Muscle of back (tissue), 11 donors: ENCODE results near the gene SRCIN1. TPM values are rescaled to one million over a fixed set of nuclear protein-coding genes. Genes with fewer than 3 reads are reported as not detected.
"Not testable (repeated sequence)": the region's sequence is repeated elsewhere in the genome, so short reads cannot be mapped to it uniquely, and the experiment has no call there.

Experiments
- DNase-seq, 3 donors: peaks; one replicate each; pipeline versions ENCODE4 v3.0.0 to v3.0.0-alpha.2; 2013
- polyA plus RNA-seq, 10 donors: library from polyadenylated mRNA; unstranded; fragments of 120-200 nt; gene quantifications; one replicate each; pipeline ENCODE4 v1.2.1, GENCODE V29; 2013; ENCODE audit not compliant: insufficient read length in 10 of 10

Gene SRCIN1
- polyA plus RNA-seq, 10 donors, result 0.82 to 2.2 (median 1.2) TPM

DNA sequence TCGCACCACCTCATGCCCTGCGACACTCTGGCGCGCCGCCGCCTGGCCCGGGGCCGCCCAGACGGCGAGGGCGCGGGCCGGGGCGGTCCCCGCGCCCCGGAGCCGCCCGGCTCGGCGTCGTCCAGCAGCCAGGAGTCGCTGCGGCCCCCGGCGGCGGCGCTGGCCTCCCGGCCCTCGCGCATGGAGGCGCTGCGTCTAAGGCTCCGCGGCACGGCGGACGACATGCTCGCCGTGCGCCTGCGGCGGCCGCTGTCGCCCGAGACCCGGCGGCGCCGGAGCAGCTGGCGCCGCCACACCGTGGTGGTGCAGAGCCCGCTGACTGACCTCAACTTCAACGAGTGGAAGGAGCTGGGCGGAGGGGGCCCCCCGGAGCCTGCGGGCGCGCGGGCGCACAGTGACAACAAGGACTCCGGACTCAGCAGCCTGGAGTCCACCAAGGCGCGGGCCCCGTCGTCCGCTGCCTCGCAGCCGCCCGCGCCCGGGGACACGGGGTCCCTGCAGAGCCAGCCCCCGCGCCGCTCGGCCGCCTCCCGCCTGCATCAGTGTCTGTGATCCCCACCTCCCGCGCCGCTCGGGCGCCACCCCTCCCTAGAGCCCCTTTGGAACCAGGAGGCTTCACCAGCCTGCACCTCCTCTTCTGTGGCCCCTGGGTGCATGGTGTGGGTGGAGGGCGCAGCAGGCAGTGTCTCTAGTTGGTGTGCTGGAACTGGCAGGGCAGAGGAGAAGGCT, 95.2 kb downstream of the SRCIN1 start:
- DNase-seq, result peak; percentile 43 to 75 (median 61)

- peak in 1 of 3 donors; percentile 68 for DNase-seq
Measured at GRCh38 chr17:38509772-38510420, 95.9 kb downstream of the SRCIN1 start.

- peak; percentile 82 to 89 (median 86) for DNase-seq
Measured at GRCh38 chr17:38508954-38509771, 96.6 kb downstream of the SRCIN1 start.

DNA sequence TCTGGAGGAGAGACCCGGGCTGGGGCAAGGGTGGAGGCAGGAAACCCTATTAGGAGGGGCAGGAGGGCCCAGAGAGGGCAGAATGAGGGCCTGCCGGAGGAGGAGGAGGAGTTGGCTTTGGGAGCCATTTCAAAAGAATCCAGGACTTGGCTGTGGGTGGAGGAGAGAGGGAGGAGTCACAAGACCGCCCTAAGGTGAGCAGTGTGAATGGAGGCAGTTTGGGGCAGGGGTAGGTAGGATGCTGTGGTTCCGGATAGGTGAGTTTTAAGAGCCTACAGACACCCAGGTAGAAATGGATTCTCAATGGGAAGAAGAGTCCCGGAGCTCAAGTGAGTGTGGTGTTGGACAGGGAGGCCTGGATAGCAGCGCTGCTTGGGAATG, 97.2 kb downstream of the SRCIN1 start:
- no peak for DNase-seq

GRCh38 chr17:38507921-38508569, 97.7 kb downstream of the SRCIN1 start:
- DNase-seq, result no peak

- no peak for DNase-seq
Measured at GRCh38 chr17:38507436-38507835, 98.3 kb downstream of the SRCIN1 start.

DNA sequence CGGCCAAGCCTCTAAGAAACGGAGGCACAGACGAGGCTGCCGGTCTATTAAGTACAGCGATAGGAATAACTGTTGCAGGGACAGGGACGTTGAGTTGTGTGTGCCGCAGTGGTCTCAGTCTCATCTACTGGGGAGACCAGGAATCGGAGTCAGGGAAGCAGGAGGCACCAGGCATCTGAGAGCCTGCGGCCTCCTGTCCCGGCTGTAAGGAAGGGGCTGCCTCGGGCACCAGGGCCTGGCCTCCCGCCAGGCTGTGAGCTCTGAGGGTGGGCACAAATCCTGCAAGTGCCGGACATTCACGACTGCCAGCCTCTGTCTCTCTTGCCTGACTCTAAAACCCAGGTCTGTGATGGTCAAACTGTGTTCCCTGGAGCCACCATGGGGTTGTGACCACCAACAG, 101.5 kb downstream of the SRCIN1 start:
- no peak for DNase-seq

- not testable (repeated sequence) for DNase-seq
Measured at GRCh38 chr17:38503286-38503913, 102.4 kb downstream of the SRCIN1 start.

GRCh38 chr17:38501718-38502117, 104.0 kb downstream of the SRCIN1 start:
- not testable (repeated sequence) for DNase-seq

- DNase-seq, result not testable (repeated sequence)
Measured at GRCh38 chr17:38499230-38499629, 106.5 kb downstream of the SRCIN1 start.

DNA sequence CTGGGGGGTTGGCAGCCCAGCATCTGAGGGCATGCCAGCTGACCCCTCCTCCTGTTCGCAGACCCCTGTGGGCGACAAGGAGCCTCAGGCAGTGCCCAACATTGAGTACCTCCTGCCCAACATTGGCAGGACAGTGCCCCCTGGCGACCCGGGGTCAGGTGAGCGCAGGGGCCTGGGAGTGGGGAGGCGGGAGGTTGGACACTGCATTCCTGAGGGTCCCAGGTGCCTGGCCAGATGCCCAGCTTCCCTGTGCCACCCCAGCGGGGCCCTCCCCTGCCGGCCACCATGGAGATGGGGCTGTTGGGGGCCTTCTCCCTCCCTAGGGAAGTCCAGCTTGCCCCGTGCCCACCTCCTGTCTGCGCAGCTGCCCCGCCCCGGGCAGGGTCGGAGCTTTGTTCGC, 107.4 kb downstream of the SRCIN1 start:
- DNase-seq, result no peak

- DNase-seq, result not testable (repeated sequence)
Measured at GRCh38 chr17:38497656-38498055, 108.1 kb downstream of the SRCIN1 start.

- not testable (repeated sequence) for DNase-seq
Measured at GRCh38 chr17:38494152-38494551, 111.6 kb downstream of the SRCIN1 start.

DNA sequence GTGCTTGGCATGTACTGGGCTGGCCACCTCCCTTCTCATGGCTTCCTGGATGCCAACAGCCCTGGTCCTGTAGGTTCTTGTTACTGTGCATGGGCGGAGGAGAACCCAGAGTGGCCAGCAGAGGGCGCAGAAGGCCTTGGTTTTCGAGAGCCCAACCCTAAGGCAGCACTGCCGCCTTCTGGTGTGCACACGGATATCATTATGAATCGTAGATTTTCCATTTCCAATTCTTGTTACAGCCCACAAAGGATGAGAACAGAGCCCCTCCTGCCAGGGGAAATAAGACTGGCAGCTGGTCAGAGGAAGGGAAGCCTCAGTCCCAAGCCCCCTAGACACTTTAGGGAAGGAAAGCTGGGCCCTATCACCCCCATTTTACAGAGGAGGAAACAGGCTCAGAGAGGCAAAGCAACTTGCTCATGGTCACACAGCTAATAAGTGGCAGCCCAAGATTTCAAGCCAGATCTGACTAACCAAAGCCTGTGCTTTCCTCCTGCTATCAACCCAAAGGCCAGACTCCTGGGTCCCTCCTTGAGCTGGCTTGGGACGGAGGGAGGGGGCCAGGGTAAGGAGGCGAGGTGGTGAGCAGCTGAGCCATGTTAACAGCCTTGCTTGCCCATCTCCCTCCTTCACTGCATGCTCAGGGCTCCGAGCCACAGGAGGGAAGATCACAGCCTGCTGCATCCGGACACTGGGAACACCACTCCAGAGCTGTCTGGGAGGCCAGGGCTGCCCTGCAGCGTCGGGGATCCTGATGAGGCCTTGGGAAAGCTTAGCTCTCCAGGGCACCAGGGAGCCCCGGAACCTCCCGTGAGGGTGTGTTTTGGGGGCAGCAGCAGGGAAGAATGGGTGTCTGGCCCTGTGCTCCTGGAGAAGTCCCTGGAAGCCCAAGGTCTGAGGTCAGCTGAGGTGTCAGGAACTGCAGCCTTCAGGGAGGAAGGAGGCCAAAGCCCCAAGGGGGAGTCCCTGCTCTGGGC, 113.4 kb downstream of the SRCIN1 start:
- DNase-seq, result peak; percentile 72 to 89 (median 85)

DNA sequence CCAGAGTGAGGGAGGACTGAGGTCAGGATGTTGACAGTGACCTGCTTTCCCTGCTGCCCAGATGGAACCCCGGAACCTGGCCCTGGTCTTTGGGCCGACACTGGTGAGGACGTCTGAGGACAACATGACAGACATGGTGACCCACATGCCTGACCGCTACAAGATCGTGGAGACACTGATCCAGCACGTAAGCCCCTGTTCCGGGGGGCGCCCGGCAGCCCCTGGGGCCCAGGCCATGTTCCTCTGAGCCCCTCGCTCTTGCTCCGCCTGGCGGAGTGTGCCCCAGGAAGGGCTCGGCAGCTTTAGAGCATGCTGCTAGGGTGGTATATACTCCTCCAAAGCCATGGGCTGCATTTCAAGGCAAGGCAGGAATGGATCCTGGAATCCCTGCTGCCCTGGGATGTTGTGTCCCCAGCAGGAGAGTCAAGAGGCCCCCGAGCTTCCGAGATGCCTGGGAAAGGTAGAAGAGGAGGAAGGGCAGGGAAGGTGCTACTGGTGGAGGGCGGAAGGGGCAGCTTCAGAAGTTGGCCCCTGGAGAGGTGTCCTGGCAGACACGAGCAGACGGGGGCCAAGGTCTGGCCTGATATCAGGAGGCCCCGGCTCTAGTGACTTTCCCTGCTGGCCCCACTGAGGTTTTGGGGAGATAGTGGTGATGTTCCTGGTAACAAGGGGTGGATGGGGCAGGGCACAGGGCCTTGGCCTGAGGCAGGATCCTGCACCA, 114.2 kb downstream of the SRCIN1 start:
- DNase-seq, result not testable (repeated sequence)

DNA sequence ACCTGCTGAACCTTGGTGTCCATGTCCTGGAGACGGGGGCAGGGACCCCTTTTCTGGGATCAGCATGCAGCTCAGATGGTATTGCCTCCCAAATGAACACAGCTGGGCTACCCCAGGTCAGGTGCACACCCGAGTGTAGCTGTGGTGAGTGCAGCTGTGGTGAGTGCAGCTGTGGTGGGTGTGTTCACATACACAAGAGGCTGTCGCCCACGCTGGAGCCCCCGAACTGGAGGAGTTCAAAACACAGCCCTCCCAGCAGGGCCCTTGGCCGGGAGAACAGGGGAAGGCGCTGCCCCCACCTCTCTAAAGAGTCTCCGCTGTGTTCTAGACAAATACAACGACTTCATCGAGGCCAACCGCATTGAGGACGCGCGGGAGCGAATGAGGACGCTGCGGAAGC, 116.0 kb downstream of the SRCIN1 start:
- DNase-seq, result not testable (repeated sequence)

GRCh38 chr17:38485681-38486298, 120.0 kb downstream of the SRCIN1 start:
- DNase-seq, result not testable (repeated sequence)

- DNase-seq, result no peak
Measured at GRCh38 chr17:38485146-38485468, 120.6 kb downstream of the SRCIN1 start.
